GM19099 (cell line): ENCODE data around the gene KPNA3.

ENCODE experiments used
- POLR2A ChIP-seq: IDR thresholded peaks from 3 replicates; pipeline ENCODE4 v1.6.1; 2011; ENCODE audit warnings: low read depth; ENCODE audit not compliant: insufficient read length; ENCODE audit errors: extremely low read depth

The KPNA3 gene

DNA sequence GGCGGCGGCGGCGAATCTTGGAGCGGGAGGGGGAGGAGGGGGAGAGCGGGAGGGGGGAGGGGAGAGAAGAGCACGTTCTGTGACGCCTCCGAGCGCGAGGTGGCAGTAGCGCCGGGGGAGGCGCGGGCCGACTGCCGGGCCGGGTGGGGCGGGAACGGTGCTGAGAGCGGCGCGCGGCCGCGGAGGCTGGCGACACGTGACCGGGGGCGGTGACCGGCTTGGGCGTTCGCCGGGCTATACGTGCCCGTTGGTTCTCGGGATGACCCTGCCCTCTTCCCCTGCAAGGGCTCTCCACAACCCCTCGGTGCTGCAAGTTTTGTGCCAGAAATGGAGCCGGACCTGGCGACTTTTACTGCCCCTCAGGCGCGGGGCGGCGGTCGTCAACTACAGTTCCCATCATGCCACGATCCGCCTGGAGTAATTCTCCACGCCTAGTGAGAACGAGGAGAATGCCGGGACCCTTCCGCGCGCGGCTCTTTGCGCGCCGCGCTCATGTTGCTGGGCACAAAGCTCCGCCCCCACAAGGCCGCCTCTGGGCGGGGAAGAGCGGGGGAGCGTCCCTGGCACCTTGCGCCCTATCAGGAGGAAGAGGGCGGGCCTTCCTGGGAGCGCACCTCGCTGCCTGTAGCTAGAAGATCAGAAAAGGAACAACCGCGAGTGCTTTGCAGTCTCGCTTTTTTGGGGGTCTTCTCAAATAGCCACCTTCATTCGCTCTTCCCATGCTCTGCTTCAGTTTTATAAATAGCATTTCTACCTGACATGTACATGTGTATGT is at the start of gene KPNA3:
Gene KPNA3 (minus strand): TSS at position 133 of the 775 bp plus-strand sequence. CDS start 176 bp downstream, outside the sequence.
- TF ChIP-seq POLR2A = peak; percentile 69

GRCh38 chr13:49841964-49842363 is 49.5 kb upstream of the KPNA3 start:
- TF ChIP-seq POLR2A = no peak

DNA sequence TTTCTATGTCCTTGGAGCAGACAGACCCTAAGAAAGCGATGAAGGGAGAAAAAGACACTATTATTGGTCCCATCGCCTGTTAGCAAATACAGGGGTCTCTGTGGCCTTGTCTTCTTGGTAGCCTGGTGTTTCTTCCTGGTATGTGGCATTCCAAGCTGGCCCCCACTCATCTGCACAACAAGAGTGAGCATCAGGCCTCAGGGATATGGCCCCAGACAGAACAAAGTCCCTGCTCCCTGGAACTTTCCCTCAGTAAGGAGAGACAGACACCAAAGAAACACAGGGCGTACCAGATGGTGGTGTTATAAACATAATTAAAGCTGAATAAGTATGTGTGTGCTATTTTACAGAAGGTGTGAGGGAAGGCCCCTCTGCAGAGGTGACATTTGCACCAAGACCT is 48.2 kb upstream of the KPNA3 start:
- TF ChIP-seq POLR2A = no peak

GRCh38 chr13:49840266-49840665 is 47.8 kb upstream of the KPNA3 start:
- TF ChIP-seq POLR2A = no peak

GRCh38 chr13:49838989-49839388 is 46.5 kb upstream of the KPNA3 start:
- no peak for TF ChIP-seq POLR2A

- TF ChIP-seq POLR2A = no peak
Measured at GRCh38 chr13:49836516-49836915, 44.0 kb upstream of the KPNA3 start.

DNA sequence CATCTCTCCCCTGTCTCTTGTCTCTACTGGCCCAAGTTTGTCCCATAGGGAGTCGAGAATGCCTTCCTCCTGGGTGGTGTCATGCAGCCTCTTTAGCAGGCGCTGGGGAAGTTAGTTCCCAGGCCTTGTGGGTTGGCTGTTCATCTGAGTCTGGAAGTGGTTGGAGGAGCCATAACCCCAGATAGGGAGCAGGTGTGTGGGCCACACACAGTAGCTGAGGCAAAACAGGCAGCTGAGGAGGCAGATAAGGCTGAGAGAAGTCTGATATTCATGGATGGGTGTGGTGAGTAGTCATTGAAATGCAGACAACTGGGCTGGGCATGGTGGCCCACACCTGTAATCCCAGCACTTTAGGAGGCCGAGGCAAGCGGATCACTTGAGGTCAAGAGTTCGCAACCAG is 40.9 kb upstream of the KPNA3 start:
- no peak for TF ChIP-seq POLR2A

DNA sequence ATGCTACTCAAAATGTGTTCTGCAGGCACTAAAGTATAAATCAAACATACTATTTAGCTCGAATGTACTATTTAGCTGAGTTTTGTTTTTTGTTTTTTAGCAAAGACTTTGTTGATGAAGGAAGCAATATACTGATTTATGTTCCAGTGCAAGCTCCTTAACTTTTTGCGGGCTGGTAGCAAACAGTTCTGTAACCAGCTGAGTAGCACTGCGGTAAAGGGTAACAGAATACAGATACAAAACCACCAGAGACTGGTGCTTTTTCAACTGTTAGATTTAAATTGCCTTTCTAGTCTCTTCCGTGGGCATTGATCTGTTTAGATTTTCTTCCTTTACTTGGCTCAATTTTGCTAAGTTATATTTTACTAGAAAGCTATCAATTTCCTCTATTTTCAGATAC is 39.0 kb upstream of the KPNA3 start:
- no peak for TF ChIP-seq POLR2A

DNA sequence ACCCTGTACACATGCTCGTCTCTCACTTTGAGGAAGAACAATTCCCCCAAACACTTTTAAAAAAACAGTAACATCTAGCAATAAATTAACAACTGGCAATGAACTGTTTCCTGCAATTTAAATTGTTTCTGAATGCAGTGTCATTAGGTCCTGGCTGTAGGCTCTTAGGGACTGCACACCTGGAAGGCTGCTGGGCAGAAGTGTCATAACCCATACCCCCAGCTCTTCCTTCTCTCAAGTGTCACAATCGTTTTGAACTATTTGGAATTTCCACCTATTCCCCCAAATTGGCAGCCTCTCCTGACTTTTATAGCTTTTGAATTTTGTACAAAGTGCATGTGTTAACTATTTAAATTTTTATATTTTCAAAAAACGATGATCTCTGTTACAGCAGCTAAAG is 38.2 kb upstream of the KPNA3 start:
- TF ChIP-seq POLR2A = no peak

- no peak for TF ChIP-seq POLR2A
Measured at GRCh38 chr13:49829715-49830114, 37.2 kb upstream of the KPNA3 start.

- no peak for TF ChIP-seq POLR2A
Measured at GRCh38 chr13:49828453-49828852, 36.0 kb upstream of the KPNA3 start.

GRCh38 chr13:49827891-49828290 is 35.4 kb upstream of the KPNA3 start:
- no peak for TF ChIP-seq POLR2A

- TF ChIP-seq POLR2A = no peak
Measured at GRCh38 chr13:49827336-49827735, 34.9 kb upstream of the KPNA3 start.

GRCh38 chr13:49821216-49822009 is 28.9 kb upstream of the KPNA3 start:
- TF ChIP-seq POLR2A = no peak

DNA sequence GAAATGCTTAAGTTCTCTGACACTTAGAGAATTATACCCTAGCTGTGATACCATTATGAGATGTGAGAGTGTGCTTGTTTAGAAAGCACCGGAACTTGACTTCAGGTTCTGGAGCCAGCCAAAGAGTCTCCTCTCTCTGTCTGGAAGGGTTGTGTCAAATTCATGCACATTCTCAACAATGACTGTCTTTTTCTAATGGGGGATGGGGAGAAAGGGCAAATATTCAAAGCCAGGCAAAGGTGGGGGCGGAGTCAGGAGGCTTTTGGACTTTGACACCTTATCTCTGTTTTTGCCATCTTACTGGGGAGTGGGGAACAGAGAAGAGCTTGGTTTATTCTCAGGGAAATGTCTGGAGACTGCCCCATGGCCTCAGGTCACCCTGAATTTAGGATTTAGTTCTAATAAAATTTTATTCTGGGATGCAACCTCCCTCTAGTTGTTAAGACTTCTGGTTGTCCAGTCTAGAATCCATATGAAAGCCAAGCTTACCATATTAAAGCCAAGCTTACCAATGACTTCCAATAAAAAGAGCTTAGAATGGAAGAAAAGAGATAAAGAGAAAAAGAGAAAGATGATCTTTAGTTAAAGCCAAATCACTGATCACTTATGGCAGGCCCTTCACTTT is 28.2 kb upstream of the KPNA3 start:
- no peak for TF ChIP-seq POLR2A

GRCh38 chr13:49814551-49815270 is 22.2 kb upstream of the KPNA3 start:
- no peak for TF ChIP-seq POLR2A

- TF ChIP-seq POLR2A = no peak
Measured at GRCh38 chr13:49812812-49813211, 20.3 kb upstream of the KPNA3 start.
